Gastroesophageal sphincter (tissue), 3 donors: ENCODE data around the gene CLIC4.
"Not testable (repeated sequence)": the region's sequence is repeated elsewhere in the genome, so short reads cannot be mapped to it uniquely, and the experiment has no call there.

ENCODE experiments used
- POLR2A ChIP-seq, 2 donors: fragments of 450-650 bp; IDR thresholded peaks; one replicate each; pipeline ENCODE4 v1.6.1; 2017; ENCODE audit warnings: antibody characterized with exemption in 2 of 2, mild to moderate bottlenecking in 2 of 2, moderate library complexity in 1 of 2
- POLR2AphosphoS5 ChIP-seq: sonication (generic); formaldehyde crosslinking; IDR thresholded peaks from one replicate; pipeline ENCODE4 v1.6.1; 2017; ENCODE audit warnings: antibody characterized with exemption
- TF ChIP-seq, protein P1 (sequence below), 4 experiments: fragments of 200-600 bp in 2 of 4; fragments of 450-650 bp in 2 of 4; sonication (generic) in 1 of 4; IDR thresholded peaks; one replicate each; pipeline ENCODE4 v1.5.1; 2017 to 2019; ENCODE audit warnings: antibody characterized with exemption in 4 of 4, mild to moderate bottlenecking in 2 of 4, moderate library complexity in 2 of 4

DNA sequence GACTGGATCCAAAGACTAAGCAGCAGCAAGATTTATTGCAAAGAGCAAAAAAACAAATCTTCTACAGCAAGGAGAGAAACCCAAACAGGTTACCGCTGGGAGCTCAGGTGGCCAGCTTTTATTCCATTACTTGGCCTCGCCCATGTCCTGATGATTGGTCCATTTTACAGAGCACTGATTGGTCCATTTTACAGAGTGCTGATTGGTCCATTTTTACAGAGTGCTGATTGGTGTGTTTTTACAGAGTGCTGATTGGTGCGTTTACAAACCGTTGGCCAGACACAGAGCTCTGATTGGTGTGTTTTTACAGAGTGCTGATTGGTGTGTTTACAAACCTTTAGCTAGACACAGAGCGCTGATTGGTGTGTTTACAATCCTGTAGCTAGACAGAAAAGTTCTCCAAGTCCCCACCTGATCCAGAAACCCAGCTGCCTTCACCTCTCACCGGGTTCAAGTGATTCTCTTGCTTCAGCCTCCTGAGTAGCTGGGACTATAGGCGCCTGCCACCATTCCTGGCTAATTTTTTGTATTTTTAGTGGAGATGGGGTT, 47.7 kb upstream of the CLIC4 start:
- not testable (repeated sequence) for TF ChIP-seq POLR2AphosphoS5; POLR2A (IDR thresholded peaks at IDR 0.05)
- TF ChIP-seq, protein P1, sequence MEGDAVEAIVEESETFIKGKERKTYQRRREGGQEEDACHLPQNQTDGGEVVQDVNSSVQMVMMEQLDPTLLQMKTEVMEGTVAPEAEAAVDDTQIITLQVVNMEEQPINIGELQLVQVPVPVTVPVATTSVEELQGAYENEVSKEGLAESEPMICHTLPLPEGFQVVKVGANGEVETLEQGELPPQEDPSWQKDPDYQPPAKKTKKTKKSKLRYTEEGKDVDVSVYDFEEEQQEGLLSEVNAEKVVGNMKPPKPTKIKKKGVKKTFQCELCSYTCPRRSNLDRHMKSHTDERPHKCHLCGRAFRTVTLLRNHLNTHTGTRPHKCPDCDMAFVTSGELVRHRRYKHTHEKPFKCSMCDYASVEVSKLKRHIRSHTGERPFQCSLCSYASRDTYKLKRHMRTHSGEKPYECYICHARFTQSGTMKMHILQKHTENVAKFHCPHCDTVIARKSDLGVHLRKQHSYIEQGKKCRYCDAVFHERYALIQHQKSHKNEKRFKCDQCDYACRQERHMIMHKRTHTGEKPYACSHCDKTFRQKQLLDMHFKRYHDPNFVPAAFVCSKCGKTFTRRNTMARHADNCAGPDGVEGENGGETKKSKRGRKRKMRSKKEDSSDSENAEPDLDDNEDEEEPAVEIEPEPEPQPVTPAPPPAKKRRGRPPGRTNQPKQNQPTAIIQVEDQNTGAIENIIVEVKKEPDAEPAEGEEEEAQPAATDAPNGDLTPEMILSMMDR (IDR thresholded peaks at IDR 0.05) = not testable (repeated sequence)
